GM11168 (cell line): ENCODE results near the gene SUN5.

Source experiments
- in situ Hi-C: fragments of 300-500 bp; cut with MboI; formaldehyde crosslinking; loops from one replicate; pipeline ENCODE4 v1.12.0; 2022; ENCODE audit warnings: low sequenced_read_pairs; ENCODE audit not compliant: unreplicated experiment

Gene SUN5

GRCh38 chr20:33000802-33001466 is 3.3 kb downstream of the SUN5 start:
- in situ Hi-C loops: no loop called here

GRCh38 chr20:32999603-33000250 is 4.5 kb downstream of the SUN5 start:
- in situ Hi-C loops: no loop called here

- in situ Hi-C loops: no loop called here
These were observed 6.8 kb downstream of the SUN5 start for GRCh38 chr20:32997431-32997830.

- in situ Hi-C loops: no loop called here
These were observed 8.4 kb downstream of the SUN5 start for GRCh38 chr20:32995802-32996201.

- in situ Hi-C loops: no loop called here
These were observed 10.7 kb downstream of the SUN5 start for GRCh38 chr20:32993496-32994050.

- in situ Hi-C loops: no loop called here
These were observed 12.2 kb downstream of the SUN5 start for GRCh38 chr20:32991792-32992641.

- in situ Hi-C loops: no loop called here
These were observed 12.8 kb downstream of the SUN5 start for GRCh38 chr20:32991383-32991782.

- in situ Hi-C loops: no loop called here
These were observed 13.8 kb downstream of the SUN5 start for GRCh38 chr20:32990426-32990825.

GRCh38 chr20:32989507-32990283 is 14.5 kb downstream of the SUN5 start:
- in situ Hi-C loops: no loop called here

GRCh38 chr20:32988008-32988407 is 16.2 kb downstream of the SUN5 start:
- in situ Hi-C loops: no loop called here

GRCh38 chr20:32987044-32987825 is 17.0 kb downstream of the SUN5 start:
- in situ Hi-C loops: no loop called here

- in situ Hi-C loops: no loop called here
These were observed 17.8 kb downstream of the SUN5 start for GRCh38 chr20:32986331-32986966.

- in situ Hi-C loops: no loop called here
These were observed 18.6 kb downstream of the SUN5 start for GRCh38 chr20:32985596-32985995.

GRCh38 chr20:32984631-32985354 is 19.4 kb downstream of the SUN5 start:
- in situ Hi-C loops: no loop called here

- in situ Hi-C loops: no loop called here
These were observed 20.0 kb downstream of the SUN5 start for GRCh38 chr20:32984196-32984595.

- in situ Hi-C loops: no loop called here
These were observed 20.6 kb downstream of the SUN5 start for GRCh38 chr20:32983459-32984112.

- in situ Hi-C loops: no loop called here
These were observed 21.4 kb downstream of the SUN5 start for GRCh38 chr20:32982617-32983458.
